ENCODE results near the gene SLC12A9. TPM values are rescaled to one million over a fixed set of nuclear protein-coding genes. Genes with fewer than 3 reads are reported as not detected.

SLC12A9 gene
- total RNA-seq, 4 donors from 2014 or later: 21.0 to 46.2 (median 23.1) TPM

GRCh38 chr7:100899432-100899831, 46.9 kb downstream of the SLC12A9 start:
- H3K36me3 ChIP-seq: no peaks in the 10 kb centered on the region
- no peak for DNase-seq
- H3K4me1 ChIP-seq: peaks cover 20 to 44% (median 32%) of the 10 kb centered on the region in 4 donors
- intact Hi-C loops (cut with DNase I; ENCODE audit: low total_unique reads) (no loop called here), in situ Hi-C loops (cut with MboI; ENCODE audit: low pct_ligation_motif_present in 1 of 4, low pct_unique_long_range_greater_than_20kb in 1 of 4, low sequenced_read_pairs in 3 of 4) (loop anchor here in 2 of 4 donors (5.0 to 10.0 kb wide), 2 partner anchors 158 to 245 kb away; no protein-coding TSS in a partner anchor)
- H3K27ac ChIP-seq: no peak overlapping the region
- no peak overlapping the region for H3K4me3 ChIP-seq
- peaks cover 48% of the 10 kb centered on the region for H3K27me3 ChIP-seq
- WGBS, 2 donors (ENCODE audit: low coverage in 1 of 2): 84 to 100% methylated on average over 2 to 5 of the region's 5 CpGs
- H3K9me3 ChIP-seq: no peaks in the 10 kb centered on the region
- no peak for TF ChIP-seq POLR2A (IDR thresholded peaks at IDR 0.05)
- no peak for TF ChIP-seq POLR2AphosphoS5 (IDR thresholded peaks at IDR 0.05)
- TF ChIP-seq EP300 (IDR thresholded peaks at IDR 0.05; ENCODE audit: low read depth): no peak
- TF ChIP-seq CTCF (IDR thresholded peaks at IDR 0.05): no peak

GRCh38 chr7:100900978-100901377, 48.5 kb downstream of the SLC12A9 start:
- intact Hi-C loops (cut with DNase I; ENCODE audit: low total_unique reads): no loop called here
- Histone ChIP-seq H3K36me3 (no peaks in the 10 kb centered on the region), H3K4me1 (peaks cover 7 to 29% (median 17%) of the 10 kb centered on the region in 4 donors), H3K9me3 (no peaks in the 10 kb centered on the region), H3K4me3 (no peak overlapping the region), H3K27me3 (peaks cover 32% of the 10 kb centered on the region), H3K27ac (peak overlapping the region in 3 of 4 donors; percentile 68 to 76 (median 75))
- DNase-seq: no peak
- in situ Hi-C loops (cut with MboI; ENCODE audit: low pct_ligation_motif_present in 1 of 4, low pct_unique_long_range_greater_than_20kb in 1 of 4, low sequenced_read_pairs in 3 of 4): loop anchor here in 2 of 4 donors (5.0 to 10.0 kb wide), 2 partner anchors 151 to 154 kb away; no protein-coding TSS in a partner anchor
- TF ChIP-seq CTCF (IDR thresholded peaks at IDR 0.05) (no peak), POLR2A (IDR thresholded peaks at IDR 0.05) (no peak), POLR2AphosphoS5 (IDR thresholded peaks at IDR 0.05) (no peak), EP300 (IDR thresholded peaks at IDR 0.05; ENCODE audit: low read depth) (no peak)
- WGBS, 2 donors (ENCODE audit: low coverage in 1 of 2): 90 to 92% methylated on average over 1 to 2 of the region's 2 CpGs

- H3K27ac ChIP-seq: peak overlapping the region; percentile 68 to 76 (median 72)
- in situ Hi-C loops (cut with MboI; ENCODE audit: low pct_ligation_motif_present in 1 of 4, low pct_unique_long_range_greater_than_20kb in 1 of 4, low sequenced_read_pairs in 3 of 4): loop anchor here in 2 of 4 donors (5.0 to 10.0 kb wide), 2 partner anchors 150 to 153 kb away; no protein-coding TSS in a partner anchor
- H3K9me3 ChIP-seq: no peaks in the 10 kb centered on the region
These were observed 49.4 kb downstream of the SLC12A9 start for GRCh38 chr7:100901921-100902332.

GRCh38 chr7:100902638-100903037, 50.1 kb downstream of the SLC12A9 start:
- Histone ChIP-seq H3K27me3 (peaks cover 18% of the 10 kb centered on the region), H3K9me3 (no peaks in the 10 kb centered on the region), H3K4me1 (peaks cover 0 to 16% (median 4%) of the 10 kb centered on the region in 4 donors), H3K4me3 (no peak overlapping the region), H3K36me3 (no peaks in the 10 kb centered on the region), H3K27ac (peak overlapping the region; percentile 66 to 76 (median 72))
- intact Hi-C loops (cut with DNase I; ENCODE audit: low total_unique reads) (no loop called here), in situ Hi-C loops (cut with MboI; ENCODE audit: low pct_ligation_motif_present in 1 of 4, low pct_unique_long_range_greater_than_20kb in 1 of 4, low sequenced_read_pairs in 3 of 4) (loop anchor here in 2 of 4 donors (5.0 to 10.0 kb wide), 2 partner anchors 150 to 152 kb away; no protein-coding TSS in a partner anchor)
- DNase-seq: no peak
- TF ChIP-seq EP300 (IDR thresholded peaks at IDR 0.05; ENCODE audit: low read depth): no peak
- TF ChIP-seq POLR2AphosphoS5 (IDR thresholded peaks at IDR 0.05): no peak
- no peak for TF ChIP-seq CTCF (IDR thresholded peaks at IDR 0.05)
- no peak for TF ChIP-seq POLR2A (IDR thresholded peaks at IDR 0.05)
- 83% methylated on average over 7 of the region's 7 CpGs; no CpG with 5 or more reads in 1 of the 2 donors for WGBS, 2 donors (ENCODE audit: low coverage in 1 of 2)

More at GRCh38 chr7:100901921-100902332, 49.4 kb downstream of the SLC12A9 start:
- H3K4me3 ChIP-seq: no peak overlapping the region
- peak; percentile 73 for DNase-seq
- no peaks in the 10 kb centered on the region for H3K36me3 ChIP-seq
- H3K27me3 ChIP-seq: peaks cover 25% of the 10 kb centered on the region
- peaks cover 0 to 21% (median 10%) of the 10 kb centered on the region in 4 donors for H3K4me1 ChIP-seq
- TF ChIP-seq EP300 (IDR thresholded peaks at IDR 0.05; ENCODE audit: low read depth): no peak
- peak in 2 of 3 donors; percentile 68 to 76 for TF ChIP-seq POLR2AphosphoS5 (IDR thresholded peaks at IDR 0.05)
- TF ChIP-seq CTCF (IDR thresholded peaks at IDR 0.05): peak in 1 of 5 experiments; percentile 5
- intact Hi-C loops (cut with DNase I; ENCODE audit: low total_unique reads): no loop called here
- WGBS, 2 donors (ENCODE audit: low coverage in 1 of 2): 36 to 50% methylated on average over 1 to 5 of the region's 5 CpGs
